ENCODE results near the gene BCL6. TPM values are rescaled to one million over a fixed set of nuclear protein-coding genes. Genes with fewer than 3 reads are reported as not detected.

Gene BCL6
- total RNA-seq, 2 experiments from 2014 or later: 65.6 to 256 TPM

DNA sequence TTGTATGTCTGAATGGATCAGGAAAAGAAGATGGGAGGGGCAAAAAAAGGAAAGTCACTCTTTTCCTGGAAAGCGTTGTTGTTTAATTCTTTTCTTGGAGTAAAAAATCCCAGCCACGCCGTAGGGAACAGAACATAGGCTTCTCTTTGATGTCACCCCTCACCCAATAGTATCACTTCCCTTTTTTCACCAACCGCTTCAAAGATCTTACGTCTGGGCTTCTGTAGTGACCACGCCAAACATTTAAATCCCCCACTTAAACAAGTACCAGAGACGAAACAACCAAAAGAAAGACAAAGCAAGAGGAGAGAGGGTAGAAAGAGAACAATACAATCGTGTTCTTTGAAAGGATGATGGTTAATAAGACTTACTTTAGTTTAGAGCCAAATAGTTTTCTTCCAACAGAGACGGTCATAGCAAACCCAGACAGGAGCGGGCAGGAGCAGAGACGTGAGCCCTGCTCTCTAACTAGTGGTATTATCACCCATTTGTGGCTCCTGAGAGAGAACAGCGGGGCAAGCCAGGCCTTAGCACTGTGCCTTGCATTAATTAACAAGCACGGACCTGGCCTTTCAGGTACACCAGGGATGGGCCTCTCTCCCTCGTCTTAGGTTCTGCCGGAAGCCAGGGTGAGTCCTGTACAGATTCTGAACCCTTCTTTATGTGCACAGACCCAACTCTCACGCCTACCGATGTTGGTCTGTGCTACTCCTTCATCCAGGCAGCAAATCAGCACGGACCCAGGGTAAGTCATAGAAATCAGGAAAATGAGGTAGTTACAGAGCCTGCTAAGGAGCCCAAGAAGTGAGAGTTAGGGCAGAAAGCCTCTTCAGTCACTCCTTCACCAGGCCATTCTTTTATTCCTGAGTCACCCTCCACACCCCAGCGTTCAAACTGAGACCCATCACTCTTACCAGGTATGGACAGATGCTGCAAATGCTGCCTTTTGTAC is 28.2 kb upstream of the BCL6 start:
- no TSS peak for BruUV-seq (replicated peaks)
- peak overlapping the region; percentile 56 for H3K4me3 ChIP-seq (ENCODE audit: low read depth, low read length, poor library complexity, severe bottlenecking)
- peak overlapping the region; percentile 73; the same call in 1 of the 2 replicates for H2AFZ ChIP-seq (ENCODE audit: low read length)
- H3K9me2 ChIP-seq (ENCODE audit: insufficient read depth, low read length): no peaks in the 10 kb centered on the region
- peak; percentile 85 for DNase-seq (ENCODE audit: low spot score)
- H4K20me1 ChIP-seq (ENCODE audit: insufficient read depth, low read length): no peaks in the 10 kb centered on the region
- H3K9me3 ChIP-seq (ENCODE audit: low read length): no peaks in the 10 kb centered on the region
- H3K27ac ChIP-seq (ENCODE audit: low read depth, low read length, poor library complexity, severe bottlenecking): peak overlapping the region; percentile 73
- POLR2A ChIA-PET: no interaction called here
- TF ChIP-seq EZH2phosphoT487 (IDR thresholded peaks at IDR 0.05; ENCODE audit: borderline replicate concordance, low read depth, low read length) (no peak), CTCF (conservative IDR thresholded peaks at IDR 0.05; ENCODE audit: low read length) (no peak)
- intact Hi-C loops (cut with micrococcal nuclease; ENCODE audit: unreplicated experiment): no loop called here
- no peaks in the 10 kb centered on the region for H3K36me3 ChIP-seq (ENCODE audit: insufficient read depth, low read length)
- H3K4me1 ChIP-seq (ENCODE audit: insufficient read depth, low read length, poor library complexity, severe bottlenecking): peaks cover 56% of the 10 kb centered on the region
- peak overlapping the region; percentile 89 for H3K4me2 ChIP-seq (ENCODE audit: low read length)
- CTCF ChIA-PET (ENCODE audit: unreplicated experiment): no interaction called here
- no peaks in the 10 kb centered on the region for H3K79me2 ChIP-seq (ENCODE audit: insufficient read depth, low read depth, low read length)

DNA sequence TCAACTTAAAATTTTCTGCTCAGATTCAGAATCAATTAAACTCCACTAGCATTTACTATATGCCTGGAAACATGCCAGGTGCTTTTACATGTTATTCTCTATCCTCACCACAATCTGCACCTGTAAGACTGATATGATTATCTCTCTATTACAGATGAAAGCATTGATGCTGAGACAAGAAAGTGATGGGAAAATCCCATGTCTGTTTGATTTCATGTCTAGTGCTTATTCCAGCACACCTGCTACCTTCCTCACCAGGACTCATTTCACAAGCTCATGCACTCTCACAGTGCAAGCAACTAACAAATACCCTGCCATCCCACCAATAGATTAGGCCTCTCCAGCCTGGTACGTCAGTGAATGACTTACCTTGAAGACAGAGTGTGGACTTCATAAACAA is 25.0 kb upstream of the BCL6 start:
- Histone ChIP-seq H4K20me1 (ENCODE audit: insufficient read depth, low read length) (no peaks in the 10 kb centered on the region), H3K9me2 (ENCODE audit: insufficient read depth, low read length) (no peaks in the 10 kb centered on the region), H3K4me2 (ENCODE audit: low read length) (peak overlapping the region; percentile 23), H3K79me2 (ENCODE audit: insufficient read depth, low read depth, low read length) (no peaks in the 10 kb centered on the region), H3K4me1 (ENCODE audit: insufficient read depth, low read length, poor library complexity, severe bottlenecking) (peaks cover 44% of the 10 kb centered on the region), H3K36me3 (ENCODE audit: insufficient read depth, low read length) (no peaks in the 10 kb centered on the region), H2AFZ (ENCODE audit: low read length) (no peak overlapping the region), H3K4me3 (ENCODE audit: low read depth, low read length, poor library complexity, severe bottlenecking) (no peak overlapping the region), H3K27ac (ENCODE audit: low read depth, low read length, poor library complexity, severe bottlenecking) (no peak overlapping the region), H3K9me3 (ENCODE audit: low read length) (no peaks in the 10 kb centered on the region)
- CTCF ChIA-PET (ENCODE audit: unreplicated experiment): no interaction called here
- DNase-seq (ENCODE audit: low spot score): peak; percentile 24
- POLR2A ChIA-PET: no interaction called here
- no TSS peak for BruUV-seq (replicated peaks)
- intact Hi-C loops (cut with micrococcal nuclease; ENCODE audit: unreplicated experiment): no loop called here
- TF ChIP-seq EZH2phosphoT487 (IDR thresholded peaks at IDR 0.05; ENCODE audit: borderline replicate concordance, low read depth, low read length): no peak

GRCh38 chr3:187769771-187770170 is 24.5 kb upstream of the BCL6 start:
- Histone ChIP-seq H3K9me3 (ENCODE audit: low read length) (no peaks in the 10 kb centered on the region), H3K4me1 (ENCODE audit: insufficient read depth, low read length, poor library complexity, severe bottlenecking) (peaks cover 43% of the 10 kb centered on the region), H3K79me2 (ENCODE audit: insufficient read depth, low read depth, low read length) (no peaks in the 10 kb centered on the region), H4K20me1 (ENCODE audit: insufficient read depth, low read length) (no peaks in the 10 kb centered on the region), H3K4me3 (ENCODE audit: low read depth, low read length, poor library complexity, severe bottlenecking) (no peak overlapping the region), H3K27ac (ENCODE audit: low read depth, low read length, poor library complexity, severe bottlenecking) (no peak overlapping the region), H3K36me3 (ENCODE audit: insufficient read depth, low read length) (no peaks in the 10 kb centered on the region), H3K4me2 (ENCODE audit: low read length) (peak overlapping the region; percentile 23; the same call in 1 of the 2 replicates), H2AFZ (ENCODE audit: low read length) (no peak overlapping the region), H3K9me2 (ENCODE audit: insufficient read depth, low read length) (no peaks in the 10 kb centered on the region)
- intact Hi-C loops (cut with micrococcal nuclease; ENCODE audit: unreplicated experiment): no loop called here
- POLR2A ChIA-PET: no interaction called here
- TF ChIP-seq EZH2phosphoT487 (IDR thresholded peaks at IDR 0.05; ENCODE audit: borderline replicate concordance, low read depth, low read length) (no peak), CTCF (conservative IDR thresholded peaks at IDR 0.05; ENCODE audit: low read length) (no peak)
- CTCF ChIA-PET (ENCODE audit: unreplicated experiment): no interaction called here
- no TSS peak for BruUV-seq (replicated peaks)
- DNase-seq (ENCODE audit: low spot score): no peak

Measured in OCI-LY7 (cell line).